Upper lobe of left lung (tissue), 4 donors: ENCODE results near the gene CFAP73.

Experiments used
- EP300 ChIP-seq, 4 donors: sonication (generic); formaldehyde crosslinking; IDR thresholded peaks; one replicate each; pipeline ENCODE4 v1.5.1; 2017; ENCODE audit warnings: antibody characterized with exemption in 4 of 4, control low read depth in 2 of 4
- POLR2A ChIP-seq, 4 donors: fragments of 450-650 bp; IDR thresholded peaks; one replicate each; pipeline ENCODE4 v1.5.1; 2016 to 2017; ENCODE audit warnings: antibody characterized with exemption in 4 of 4, mild to moderate bottlenecking in 2 of 4
- TF ChIP-seq, protein P1 (sequence below), 6 experiments: fragments of 450-650 bp in 4 of 6; fragments of 200-600 bp in 2 of 6; sonication (generic) in 2 of 6; IDR thresholded peaks; one replicate each; pipeline ENCODE4 v1.5.1; 2016 to 2019; ENCODE audit warnings: antibody characterized with exemption in 6 of 6

GRCh38 chr12:113112043-113112899 is 37.3 kb upstream of the CFAP73 start:
- TF ChIP-seq, protein P1, sequence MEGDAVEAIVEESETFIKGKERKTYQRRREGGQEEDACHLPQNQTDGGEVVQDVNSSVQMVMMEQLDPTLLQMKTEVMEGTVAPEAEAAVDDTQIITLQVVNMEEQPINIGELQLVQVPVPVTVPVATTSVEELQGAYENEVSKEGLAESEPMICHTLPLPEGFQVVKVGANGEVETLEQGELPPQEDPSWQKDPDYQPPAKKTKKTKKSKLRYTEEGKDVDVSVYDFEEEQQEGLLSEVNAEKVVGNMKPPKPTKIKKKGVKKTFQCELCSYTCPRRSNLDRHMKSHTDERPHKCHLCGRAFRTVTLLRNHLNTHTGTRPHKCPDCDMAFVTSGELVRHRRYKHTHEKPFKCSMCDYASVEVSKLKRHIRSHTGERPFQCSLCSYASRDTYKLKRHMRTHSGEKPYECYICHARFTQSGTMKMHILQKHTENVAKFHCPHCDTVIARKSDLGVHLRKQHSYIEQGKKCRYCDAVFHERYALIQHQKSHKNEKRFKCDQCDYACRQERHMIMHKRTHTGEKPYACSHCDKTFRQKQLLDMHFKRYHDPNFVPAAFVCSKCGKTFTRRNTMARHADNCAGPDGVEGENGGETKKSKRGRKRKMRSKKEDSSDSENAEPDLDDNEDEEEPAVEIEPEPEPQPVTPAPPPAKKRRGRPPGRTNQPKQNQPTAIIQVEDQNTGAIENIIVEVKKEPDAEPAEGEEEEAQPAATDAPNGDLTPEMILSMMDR (IDR thresholded peaks at IDR 0.05), result no peak
- TF ChIP-seq EP300 (IDR thresholded peaks at IDR 0.05) (no peak), POLR2A (IDR thresholded peaks at IDR 0.05) (no peak)
